Measurements from ENCODE around the gene P2RY2. TPM values are rescaled to one million over a fixed set of nuclear protein-coding genes. Genes with fewer than 3 reads are reported as not detected.

P2RY2 gene
- total and polyA plus RNA-seq, 2 of the 8 experiments (the other 6 are each of a cell fraction or from before 2014, with no cell fraction given): 1.0 to 1.5 TPM

- no peak for TF ChIP-seq CHD7 (IDR thresholded peaks at IDR 0.05; ENCODE audit: insufficient replicate concordance, low read length)
- no peak for TF ChIP-seq KDM4A (IDR thresholded peaks at IDR 0.05; ENCODE audit: low read depth, low read length, severe bottlenecking)
- no peak for TF ChIP-seq EGR1 (IDR thresholded peaks at IDR 0.05; ENCODE audit: borderline replicate concordance, low read depth, low read length)
- TF ChIP-seq SUZ12 (IDR thresholded peaks at IDR 0.05; ENCODE audit: low read length): no peak
- TF ChIP-seq SIN3A (conservative IDR thresholded peaks at IDR 0.05 in 1 of 2, IDR thresholded peaks at IDR 0.05 in 1 of 2; ENCODE audit: low read depth in 1 of 2, low read length in 2 of 2): no peak
- no peak for TF ChIP-seq RBBP5 (IDR thresholded peaks at IDR 0.05; ENCODE audit: borderline replicate concordance, low read depth, low read length)
- no peak for TF ChIP-seq MAX (IDR thresholded peaks at IDR 0.05)
- no peak for TF ChIP-seq SP1 (IDR thresholded peaks at IDR 0.05; ENCODE audit: low read depth, low read length)
- no peak for TF ChIP-seq ATF3 (IDR thresholded peaks at IDR 0.05; ENCODE audit: insufficient read depth, low read depth, low read length)
- no peak for TF ChIP-seq HDAC2 (IDR thresholded peaks at IDR 0.05; ENCODE audit: borderline replicate concordance in 1 of 2, low read depth in 2 of 2, low read length in 2 of 2)
These were observed 25.8 kb upstream of the P2RY2 start (continued) for GRCh38 chr11:73192272-73192671.
